HG03025 (cell line): Measurements from ENCODE around the gene NFATC1.

Experiments used
- ATAC-seq: cut with Tn5 transposase; IDR thresholded peaks from one replicate; pipeline ENCODE4 v1.9.1; 2021; ENCODE audit warnings: mild to moderate bottlenecking, moderate library complexity; ENCODE audit not compliant: unreplicated experiment, low FRiP score

Gene NFATC1

DNA sequence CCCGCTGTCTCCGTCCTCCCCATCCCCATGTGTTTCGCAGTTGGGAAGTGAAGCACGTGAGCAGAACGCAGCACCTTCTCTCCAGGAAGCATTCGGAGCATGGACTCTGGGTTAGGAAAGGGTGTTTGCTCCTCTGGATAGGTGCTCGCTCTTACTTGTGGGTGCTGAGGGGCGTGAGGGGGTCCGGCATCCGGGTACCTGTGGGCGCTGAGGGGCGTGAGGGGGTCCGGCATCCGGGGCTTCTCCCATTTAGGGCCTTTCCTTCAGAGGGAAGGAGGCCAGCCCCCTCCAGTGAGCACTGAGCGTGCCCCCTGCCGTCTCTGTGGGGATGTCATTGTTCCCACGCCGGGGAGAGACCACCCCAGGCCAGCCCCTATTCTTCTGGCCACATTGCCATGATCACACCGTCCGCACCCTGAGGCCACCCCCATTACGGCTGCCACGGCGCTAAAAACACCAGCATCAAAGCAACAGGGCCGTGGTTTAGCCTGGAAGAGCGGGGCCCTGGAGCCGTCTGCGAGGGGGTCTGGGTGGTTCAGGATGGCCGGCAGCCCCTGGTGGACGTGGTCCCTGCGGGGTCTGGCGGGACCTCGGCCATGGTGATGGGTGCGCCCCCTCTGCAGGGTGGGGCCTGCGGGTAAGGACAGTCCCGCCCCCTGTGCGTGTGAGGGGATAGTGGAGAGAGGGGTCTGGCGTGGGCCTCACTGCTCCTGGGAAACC lies 41.0 kb downstream of the NFATC1 start:
- no peak for ATAC-seq

DNA sequence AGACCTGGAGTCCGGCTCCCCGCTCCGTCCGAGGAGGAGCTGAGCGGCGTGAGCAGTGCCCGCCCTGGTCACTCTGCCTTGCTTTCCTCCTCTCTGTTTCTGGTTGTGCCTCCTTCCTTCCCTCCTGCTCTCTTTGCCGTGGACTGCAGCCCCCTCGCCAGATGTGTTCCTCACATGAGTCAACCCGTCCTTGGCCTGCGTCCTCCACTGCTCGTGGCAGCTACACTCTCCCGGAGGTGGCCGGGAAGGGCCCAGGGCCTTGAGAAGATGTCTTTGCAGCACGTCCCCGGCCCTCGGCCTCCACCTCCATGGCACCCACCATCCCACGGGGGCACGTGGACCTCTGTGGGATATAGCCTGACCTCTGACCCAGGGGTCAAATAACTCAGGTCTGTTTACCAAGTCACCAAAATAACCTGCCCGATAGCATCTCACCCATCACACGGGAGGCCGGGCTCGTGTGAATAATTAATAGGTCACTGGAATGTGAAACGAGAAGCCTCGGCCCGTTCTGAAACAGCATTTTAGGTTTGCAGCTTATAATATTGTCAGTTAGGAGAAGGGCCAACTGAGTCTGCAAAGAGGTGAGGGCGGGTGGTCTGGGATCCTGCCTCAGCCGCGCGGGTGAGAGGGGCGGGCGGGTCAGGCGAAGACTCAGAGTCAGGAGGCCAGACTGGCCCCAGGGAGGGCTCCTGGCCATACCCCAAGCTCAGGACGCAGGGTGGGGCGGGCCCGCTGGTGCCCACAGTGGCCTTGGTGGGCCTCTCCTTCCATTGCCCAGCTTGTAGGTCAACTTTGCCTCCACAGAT lies 42.6 kb downstream of the NFATC1 start:
- no peak for ATAC-seq

DNA sequence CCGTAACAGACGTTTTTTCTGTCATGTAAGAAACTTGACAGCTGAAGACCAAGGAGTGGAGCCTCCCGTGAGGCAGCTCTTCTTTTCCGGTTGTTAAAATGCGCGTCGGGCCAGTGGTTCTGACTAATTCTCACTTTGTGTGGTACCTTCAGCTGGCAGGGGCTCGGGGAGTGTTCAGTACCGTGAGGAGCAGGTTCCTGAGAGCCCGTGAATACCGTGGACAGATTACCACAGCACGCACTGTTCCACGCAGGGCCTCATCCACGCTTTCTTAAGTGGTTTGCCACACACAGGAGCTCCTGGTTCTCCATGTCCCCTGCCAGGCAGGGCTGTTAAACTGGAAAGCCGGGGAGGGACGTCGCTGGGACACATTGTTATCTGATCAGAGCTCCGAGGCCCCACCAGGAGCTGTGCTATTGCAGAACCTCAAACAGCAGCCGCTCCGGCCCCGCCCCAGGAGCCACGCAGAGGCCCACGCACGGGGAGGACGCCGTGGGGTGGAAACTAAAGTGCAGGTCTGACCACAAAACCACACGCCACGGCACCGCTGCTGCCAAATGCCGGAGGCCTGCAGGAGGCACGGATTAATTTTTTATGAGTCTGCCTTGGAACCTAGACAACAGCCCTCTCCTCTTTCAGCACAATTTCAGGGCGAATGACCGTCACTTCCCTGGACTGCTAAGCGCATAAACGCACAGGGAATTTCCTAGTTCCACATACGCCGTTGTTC lies 43.3 kb downstream of the NFATC1 start:
- no peak for ATAC-seq

DNA sequence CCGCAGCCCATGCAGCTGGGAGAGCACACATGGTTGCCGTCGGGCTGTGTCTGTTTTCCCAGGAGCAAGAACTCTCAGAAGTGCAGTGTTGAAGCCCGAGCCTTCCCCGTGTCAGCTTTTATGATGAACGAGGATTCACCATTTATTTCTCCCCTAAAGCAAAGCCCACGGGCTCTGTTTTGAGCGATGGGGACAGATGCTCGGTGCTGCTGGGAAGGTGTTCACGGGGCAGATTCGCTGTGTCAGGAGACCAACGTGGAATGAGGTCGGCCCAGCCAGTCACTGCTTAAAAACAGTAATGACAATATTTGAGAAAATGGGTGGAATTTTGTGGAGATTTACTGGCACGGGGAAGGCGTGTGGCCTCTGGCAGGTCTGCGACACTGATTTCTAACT lies 43.9 kb downstream of the NFATC1 start:
- ATAC-seq: no peak

DNA sequence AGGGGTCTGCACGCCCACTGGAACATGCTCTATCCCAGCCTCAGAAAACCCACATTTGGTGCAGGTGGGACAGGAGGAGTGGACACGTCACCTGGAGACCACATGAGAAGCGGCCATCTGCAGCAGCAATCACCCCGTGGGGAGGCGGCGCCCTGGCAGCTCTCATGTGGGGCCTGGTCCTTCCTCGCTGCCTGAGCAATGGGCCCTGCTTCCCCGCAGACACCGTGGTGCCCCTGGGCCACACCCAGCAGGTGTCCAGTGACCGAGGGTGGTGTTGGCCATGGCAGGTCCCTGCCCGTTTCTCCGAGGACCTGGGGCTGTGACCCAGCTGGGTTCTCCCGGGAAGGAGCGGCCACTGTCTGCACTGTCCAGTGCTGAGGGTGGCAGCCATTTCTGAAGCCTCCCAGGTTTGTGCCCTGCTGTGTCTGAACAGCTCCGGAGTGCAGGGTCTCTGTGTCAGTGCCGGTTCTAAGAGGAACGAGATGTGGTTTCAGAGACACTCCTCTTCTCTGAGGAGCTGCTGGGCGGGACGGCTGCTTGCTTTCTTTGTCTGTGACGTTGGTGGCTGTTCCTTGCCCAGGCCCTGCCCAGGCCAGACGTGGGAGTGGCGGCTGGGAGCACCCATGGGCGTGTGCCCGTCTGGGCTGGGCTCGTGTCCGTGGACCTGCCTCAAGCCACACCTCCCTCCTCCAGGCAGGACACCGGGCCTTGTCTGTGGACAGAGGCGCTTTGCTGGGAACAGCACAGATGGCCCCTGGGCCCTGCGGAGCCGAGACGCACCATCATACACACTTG lies 44.8 kb downstream of the NFATC1 start:
- no peak for ATAC-seq

DNA sequence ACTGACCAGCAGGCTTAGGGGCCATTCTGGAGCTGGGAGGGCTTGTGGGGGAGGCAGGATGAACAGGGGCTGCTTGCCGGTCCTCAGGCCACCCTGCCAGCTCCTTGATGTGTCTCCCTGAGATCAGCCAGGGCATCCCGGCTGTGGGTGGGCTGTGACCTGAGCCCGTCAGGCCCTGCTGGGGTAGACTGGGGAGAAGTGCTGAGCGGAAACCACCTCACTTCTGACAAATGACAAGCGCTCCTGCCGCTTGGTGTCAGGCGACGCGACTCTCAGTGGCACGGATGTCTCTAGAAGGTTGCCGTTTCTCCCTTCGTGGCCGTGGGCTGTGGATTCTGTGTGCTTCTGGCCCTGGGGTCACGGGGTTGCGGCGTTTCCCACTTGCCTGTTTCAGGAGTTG lies 45.7 kb downstream of the NFATC1 start:
- ATAC-seq: no peak

DNA sequence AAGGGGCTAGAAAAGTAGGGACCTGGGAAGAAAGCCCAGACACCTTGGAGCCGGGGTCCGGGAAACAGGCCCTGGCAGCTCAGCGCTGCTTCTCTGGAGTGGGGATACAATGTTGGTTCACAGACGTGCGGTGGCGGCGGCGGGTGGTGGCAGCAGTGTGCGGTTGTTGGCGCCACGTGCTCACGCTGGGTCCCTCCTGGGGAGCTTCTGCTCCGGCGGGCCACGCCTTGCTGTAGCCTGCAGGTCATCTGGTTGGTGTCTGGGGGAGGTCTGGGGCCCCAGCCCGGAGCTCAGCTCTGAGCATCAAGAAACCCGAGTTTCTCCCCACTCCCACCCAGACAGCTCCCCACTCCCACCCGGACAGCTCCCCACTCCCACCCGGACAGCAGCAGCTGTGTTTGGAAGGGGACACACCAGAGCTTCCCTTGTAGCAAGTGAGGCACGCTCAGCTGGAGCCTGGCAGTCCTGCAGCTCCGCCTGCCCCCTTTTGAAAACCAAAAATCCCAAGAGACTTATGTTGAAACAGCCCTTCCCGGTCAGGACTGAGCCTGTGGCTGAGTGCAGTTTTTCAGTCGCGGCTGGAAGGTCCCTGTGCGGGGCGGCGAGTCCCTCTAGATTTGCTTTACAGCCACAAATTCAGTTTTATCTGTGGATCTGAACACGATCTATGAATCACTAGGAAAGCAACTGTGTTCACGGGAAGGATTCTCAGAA lies 46.9 kb downstream of the NFATC1 start:
- ATAC-seq: no peak

DNA sequence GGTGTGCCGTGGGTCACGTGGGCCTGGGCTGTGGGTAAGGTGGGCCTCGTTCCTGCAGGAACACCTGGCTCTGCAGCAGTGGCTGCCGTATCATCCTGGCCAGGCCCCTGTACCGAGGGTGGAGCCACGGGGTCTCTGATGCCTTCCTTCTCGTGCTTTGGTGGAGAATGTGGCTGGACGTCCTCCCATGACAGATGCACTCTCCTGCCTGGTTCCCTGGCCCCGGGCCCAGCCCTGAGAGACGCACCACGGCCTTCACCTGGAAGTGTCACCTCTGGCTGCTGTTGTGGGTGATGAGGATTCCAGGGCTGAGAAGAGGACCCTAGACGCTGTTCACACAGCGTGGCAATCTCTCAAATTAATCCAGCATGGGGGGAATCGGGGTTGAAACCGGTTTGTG lies 49.5 kb downstream of the NFATC1 start:
- ATAC-seq: no peak

DNA sequence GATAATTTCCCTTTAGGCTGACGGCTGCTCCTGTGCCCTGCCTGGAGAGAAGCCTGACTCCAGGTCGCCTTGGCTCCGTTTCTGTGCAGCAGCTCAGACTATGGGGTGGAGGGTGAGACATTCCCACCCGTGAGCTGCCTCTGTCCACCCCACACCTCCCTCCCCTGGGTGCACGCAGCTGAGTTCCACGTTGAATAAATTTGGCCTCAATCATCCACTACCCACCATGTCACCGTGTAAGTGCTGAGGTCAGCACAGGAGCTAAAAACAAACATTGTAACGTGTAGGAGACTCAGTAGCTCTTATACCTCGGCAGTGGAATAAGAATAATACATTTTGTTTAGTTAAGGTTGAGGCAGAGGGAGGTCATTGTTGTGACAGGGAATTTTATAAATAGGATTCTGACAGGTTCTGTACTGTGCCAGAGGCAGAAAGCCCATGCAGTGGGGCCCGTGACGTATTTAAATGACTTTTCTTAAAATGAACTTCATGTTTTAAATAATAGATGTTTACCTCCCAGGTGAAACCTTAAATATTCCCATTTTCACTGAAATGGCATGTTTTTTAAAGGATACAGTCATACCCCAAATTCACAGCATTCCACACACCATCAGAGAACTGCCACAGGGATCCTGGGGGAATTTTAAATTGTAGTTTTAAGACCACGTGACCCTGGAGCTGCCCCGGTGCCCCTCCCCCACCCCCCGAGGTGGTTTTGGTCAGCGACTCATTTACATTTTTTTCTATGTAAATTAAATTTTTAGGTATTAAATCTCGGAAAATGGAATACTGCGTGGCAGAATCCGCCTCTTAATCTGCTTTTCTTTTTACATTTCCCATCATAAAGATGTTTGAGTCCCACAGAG lies 50.2 kb downstream of the NFATC1 start:
- no peak for ATAC-seq

DNA sequence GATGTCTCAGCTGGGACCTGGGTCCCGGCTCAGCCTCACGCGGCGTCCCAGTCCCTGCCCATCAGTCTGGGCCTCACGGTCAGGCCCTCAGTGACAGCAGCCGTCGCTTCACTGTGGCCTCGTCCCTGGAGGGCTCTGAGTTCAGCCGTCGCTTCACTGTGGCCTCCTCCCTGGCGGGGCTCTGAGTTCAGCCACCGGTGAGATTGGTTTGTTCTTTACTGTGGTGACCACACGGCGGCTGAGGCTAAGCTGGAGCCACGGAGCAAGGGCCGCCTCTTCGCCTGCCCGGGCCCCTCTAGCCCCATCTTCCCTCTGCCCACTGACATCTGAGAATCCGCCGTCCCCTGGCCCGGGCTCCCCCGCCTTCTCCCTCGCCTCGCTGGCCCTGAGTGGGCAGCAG lies 51.2 kb downstream of the NFATC1 start:
- ATAC-seq: no peak

DNA sequence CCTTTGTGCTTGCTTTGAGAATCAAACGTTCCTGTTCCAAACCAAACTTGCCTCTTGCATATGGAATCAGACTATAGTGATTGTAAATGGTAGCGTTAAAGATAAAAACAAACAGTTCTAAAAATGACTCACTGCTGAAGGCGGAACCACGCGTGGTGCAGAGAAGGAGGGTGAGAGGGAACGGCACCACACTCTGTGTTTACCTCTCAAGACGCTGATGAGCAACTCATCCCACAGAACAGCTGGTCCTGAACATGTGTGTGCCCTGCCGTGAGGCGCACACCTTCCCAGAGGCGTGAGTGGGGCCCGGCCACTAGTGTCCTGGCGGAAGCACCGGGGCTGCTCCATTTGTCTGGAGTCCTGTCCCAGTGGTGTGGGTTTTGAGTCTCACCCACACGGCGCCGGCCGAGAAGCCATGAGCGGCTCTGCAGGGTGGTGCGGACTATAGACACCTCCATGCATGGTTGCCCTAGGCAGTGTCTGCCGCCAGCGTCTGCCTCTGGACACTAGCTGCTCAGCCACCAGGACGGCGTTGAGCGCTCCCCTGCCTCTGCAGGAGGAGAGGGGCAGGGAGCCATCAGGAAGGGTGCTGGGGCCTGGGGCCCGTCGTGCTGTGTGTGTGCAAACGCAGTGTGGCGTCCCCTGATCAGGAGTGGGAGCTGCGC lies 52.1 kb downstream of the NFATC1 start:
- no peak for ATAC-seq

DNA sequence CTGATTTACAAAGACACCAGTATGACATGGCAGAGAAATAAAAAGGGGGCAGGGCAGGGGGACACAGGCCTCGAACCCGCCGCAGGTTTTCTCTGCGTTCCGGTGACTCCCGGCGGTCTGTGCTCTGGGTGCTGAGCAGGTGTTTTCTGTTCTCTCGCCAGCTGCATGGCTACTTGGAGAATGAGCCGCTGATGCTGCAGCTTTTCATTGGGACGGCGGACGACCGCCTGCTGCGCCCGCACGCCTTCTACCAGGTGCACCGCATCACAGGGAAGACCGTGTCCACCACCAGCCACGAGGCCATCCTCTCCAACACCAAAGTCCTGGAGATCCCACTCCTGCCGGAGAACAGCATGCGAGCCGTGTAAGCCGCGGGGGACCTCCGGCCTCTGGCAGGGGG lies 52.9 kb downstream of the NFATC1 start:
- ATAC-seq: no peak

DNA sequence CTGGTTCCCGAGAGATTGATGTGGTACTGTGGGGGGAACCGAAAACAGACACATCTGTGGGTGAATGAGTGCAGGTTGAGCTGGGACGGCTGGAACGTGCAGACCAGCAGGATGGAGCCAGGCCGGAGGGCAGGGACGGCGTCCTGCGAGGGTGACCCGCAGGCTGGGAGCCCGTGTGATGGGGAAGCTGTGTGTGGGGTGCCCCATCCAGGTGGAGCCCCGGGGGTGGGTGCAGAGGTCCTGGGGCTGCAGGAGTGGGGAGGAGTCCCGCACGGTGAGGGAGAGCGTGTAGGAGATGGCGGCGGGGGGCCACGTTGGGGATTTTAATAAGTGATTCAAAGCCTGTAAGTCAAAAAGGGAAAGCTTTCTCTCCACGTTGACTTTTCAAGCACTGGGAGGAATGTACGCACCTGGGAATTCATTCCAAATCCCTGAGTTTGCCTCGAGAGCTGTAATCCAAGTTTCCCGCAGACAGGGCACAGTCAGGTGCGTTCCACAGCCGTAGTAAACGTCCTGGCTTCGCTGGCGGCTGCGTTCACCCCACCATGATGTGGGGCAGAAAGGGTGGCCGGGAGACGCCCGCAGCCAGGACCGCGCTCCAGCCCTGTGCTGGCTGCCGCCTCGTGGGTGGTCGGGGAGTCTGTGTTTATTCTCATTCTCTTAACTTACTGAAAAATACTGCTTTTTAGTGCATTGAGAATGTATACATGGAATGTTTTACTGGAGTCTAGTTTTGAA lies 54.0 kb downstream of the NFATC1 start:
- ATAC-seq: no peak

DNA sequence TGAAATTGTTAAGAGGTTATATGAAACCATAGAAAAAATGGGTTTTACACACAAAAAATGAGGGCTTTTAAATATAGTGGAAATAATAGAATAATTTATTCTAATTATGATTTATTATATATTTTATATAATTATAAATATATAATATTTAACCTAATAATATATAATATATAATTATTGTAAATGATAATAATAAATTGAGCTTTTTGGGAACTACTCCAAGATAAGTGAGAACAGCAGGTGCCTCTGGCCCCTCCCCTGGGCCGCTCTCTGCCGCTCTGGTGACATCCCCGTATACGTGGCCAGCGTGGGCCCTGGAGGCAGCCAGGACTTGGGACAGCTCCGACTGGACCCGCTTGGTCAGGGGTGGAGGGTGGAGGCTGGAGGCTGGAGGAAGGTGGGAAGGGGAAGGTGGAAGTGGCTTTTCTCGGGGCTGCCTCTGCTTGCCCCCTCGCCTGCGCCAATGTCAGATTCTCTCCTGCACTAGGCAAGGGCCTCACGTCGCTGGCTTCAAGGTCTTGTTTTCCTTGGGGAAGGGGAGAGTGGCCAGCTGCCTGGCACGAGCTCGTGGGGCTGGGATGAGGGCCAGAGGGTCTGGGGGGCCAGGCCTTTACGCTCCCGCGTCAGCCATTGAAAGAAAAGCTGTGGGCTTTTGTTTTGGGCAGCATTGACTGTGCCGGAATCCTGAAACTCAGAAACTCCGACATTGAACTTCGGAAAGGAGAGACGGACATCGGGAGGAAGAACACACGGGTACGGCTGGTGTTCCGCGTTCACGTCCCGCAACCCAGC lies 54.8 kb downstream of the NFATC1 start:
- no peak for ATAC-seq

DNA sequence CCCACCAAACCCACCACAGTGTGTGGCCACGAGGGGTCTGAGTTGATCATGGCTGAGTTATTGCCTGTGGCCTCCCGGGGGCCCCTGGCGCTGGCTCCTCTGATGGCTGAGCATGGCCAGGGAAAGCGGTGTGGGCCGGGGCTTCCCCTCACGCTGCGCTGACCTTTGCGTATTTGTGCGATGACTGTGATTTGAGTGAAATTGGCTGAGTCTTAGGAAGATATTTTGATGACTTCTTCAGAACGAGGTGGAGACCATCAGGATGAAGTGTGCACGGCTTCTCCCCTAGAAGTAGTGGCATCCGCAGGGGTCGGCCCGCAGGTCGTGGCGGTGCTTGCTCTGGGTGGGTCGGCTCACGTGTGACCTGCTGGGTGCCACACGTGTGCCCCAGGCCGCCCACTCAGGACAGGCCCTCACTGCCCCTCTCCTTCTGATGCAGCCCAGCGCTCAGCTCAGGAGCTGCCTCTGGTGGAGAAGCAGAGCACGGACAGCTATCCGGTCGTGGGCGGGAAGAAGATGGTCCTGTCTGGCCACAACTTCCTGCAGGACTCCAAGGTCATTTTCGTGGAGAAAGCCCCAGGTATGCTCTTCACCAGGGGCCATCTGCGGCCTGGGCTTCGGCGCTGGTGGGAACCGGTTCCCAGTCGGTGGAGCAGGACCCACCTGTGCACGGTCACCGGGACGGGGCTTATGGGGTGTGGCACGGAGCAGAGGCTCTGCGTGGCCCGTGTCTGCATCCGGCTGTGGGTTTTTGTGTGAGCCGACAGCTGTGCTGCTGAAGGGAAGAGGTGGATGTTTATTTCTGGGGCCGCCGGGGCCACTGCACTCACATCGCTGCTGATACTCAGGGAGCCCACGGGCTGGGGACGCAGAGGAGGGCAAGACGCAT lies 55.8 kb downstream of the NFATC1 start:
- ATAC-seq: no peak
